ENCODE measurements around the gene TNFAIP2.

DNA sequence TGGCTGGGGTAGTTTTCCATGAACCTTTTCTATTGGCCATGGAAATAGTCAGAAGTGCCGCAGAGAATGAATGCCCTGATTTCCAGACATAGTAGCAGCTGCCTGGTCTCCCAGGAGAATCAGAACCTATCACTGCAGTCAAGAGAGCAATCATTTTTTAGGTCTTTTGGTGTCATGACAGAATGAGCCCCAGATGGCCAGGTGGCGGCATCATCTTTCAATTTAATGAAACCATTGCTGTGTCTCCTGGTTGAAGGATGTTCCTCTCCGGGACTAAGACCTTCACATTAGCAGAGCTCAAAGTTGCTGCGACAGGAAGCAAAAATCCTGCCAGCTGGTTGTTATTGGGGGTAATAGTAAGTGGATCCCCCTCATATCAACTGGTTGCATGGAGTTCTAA, 18.8 kb downstream of the TNFAIP2 start:
- TF ChIP-seq, protein P1, sequence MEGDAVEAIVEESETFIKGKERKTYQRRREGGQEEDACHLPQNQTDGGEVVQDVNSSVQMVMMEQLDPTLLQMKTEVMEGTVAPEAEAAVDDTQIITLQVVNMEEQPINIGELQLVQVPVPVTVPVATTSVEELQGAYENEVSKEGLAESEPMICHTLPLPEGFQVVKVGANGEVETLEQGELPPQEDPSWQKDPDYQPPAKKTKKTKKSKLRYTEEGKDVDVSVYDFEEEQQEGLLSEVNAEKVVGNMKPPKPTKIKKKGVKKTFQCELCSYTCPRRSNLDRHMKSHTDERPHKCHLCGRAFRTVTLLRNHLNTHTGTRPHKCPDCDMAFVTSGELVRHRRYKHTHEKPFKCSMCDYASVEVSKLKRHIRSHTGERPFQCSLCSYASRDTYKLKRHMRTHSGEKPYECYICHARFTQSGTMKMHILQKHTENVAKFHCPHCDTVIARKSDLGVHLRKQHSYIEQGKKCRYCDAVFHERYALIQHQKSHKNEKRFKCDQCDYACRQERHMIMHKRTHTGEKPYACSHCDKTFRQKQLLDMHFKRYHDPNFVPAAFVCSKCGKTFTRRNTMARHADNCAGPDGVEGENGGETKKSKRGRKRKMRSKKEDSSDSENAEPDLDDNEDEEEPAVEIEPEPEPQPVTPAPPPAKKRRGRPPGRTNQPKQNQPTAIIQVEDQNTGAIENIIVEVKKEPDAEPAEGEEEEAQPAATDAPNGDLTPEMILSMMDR (conservative IDR thresholded peaks at IDR 0.05; ENCODE audit: low read depth in 2 of 2): no peak; a peak in 1 of 4 replicates
- TF ChIP-seq, protein P2, sequence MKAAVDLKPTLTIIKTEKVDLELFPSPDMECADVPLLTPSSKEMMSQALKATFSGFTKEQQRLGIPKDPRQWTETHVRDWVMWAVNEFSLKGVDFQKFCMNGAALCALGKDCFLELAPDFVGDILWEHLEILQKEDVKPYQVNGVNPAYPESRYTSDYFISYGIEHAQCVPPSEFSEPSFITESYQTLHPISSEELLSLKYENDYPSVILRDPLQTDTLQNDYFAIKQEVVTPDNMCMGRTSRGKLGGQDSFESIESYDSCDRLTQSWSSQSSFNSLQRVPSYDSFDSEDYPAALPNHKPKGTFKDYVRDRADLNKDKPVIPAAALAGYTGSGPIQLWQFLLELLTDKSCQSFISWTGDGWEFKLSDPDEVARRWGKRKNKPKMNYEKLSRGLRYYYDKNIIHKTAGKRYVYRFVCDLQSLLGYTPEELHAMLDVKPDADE (IDR thresholded peaks at IDR 0.05): no peak
- TF ChIP-seq EZH2 (IDR thresholded peaks at IDR 0.05; ENCODE audit: low read depth, unreplicated experiment) (no peak), CREB1 (CRISPR knock-in tag; IDR thresholded peaks at IDR 0.05; ENCODE audit: low read depth) (no peak), JUNB (IDR thresholded peaks at IDR 0.05; ENCODE audit: unreplicated experiment) (no peak)

Data from GM23338 (cell line).